H9 (cell line): ENCODE data around the gene MAPK1IP1L. TPM values are rescaled to one million over a fixed set of nuclear protein-coding genes. Genes with fewer than 3 reads are reported as not detected.

Source experiments
- DNase-seq: peaks from one replicate; pipeline ENCODE4 v3.0.0-alpha.2; 2017
- H2AFZ ChIP-seq: one replicate; pipeline ENCODE4 v1.6.1; 2013; ENCODE audit warnings: mild to moderate bottlenecking, low read length, control low read depth, moderate library complexity
- H2AK5ac ChIP-seq: 2 replicates; pipeline ENCODE4 v1.6.1; 2013; ENCODE audit warnings: low read length, control low read depth, mixed read lengths; ENCODE audit not compliant: insufficient read length
- H2BK120ac ChIP-seq: one replicate; pipeline ENCODE4 v1.6.1; 2013; ENCODE audit warnings: low read depth, mild to moderate bottlenecking, low read length, control low read depth, inconsistent platforms; ENCODE audit not compliant: poor library complexity, severe bottlenecking
- H2BK12ac ChIP-seq: 2 replicates; pipeline ENCODE4 v1.6.1; 2013; ENCODE audit warnings: low read length, control low read depth, mixed read lengths, low read depth; ENCODE audit not compliant: insufficient read length
- H2BK15ac ChIP-seq: 2 replicates; pipeline ENCODE4 v1.6.1; 2013; ENCODE audit warnings: low read depth, low read length, control low read depth
- H2BK20ac ChIP-seq: one replicate; pipeline ENCODE4 v1.6.1; 2013; ENCODE audit warnings: low read depth, mild to moderate bottlenecking, low read length, control low read depth, inconsistent platforms; ENCODE audit not compliant: poor library complexity, severe bottlenecking
- H2BK5ac ChIP-seq: 2 replicates; pipeline ENCODE4 v1.6.1; 2013; ENCODE audit warnings: low read length, control low read depth, mixed read lengths; ENCODE audit not compliant: insufficient read length
- H3K14ac ChIP-seq: 2 replicates; pipeline ENCODE4 v1.6.1; 2013; ENCODE audit warnings: low read length, control low read depth; ENCODE audit not compliant: insufficient read depth
- H3K18ac ChIP-seq: 2 replicates; pipeline ENCODE4 v1.6.1; 2013; ENCODE audit warnings: low read depth, mild to moderate bottlenecking, mixed read lengths, low read length, control low read depth; ENCODE audit not compliant: insufficient read length
- H3K23ac ChIP-seq: 2 replicates; pipeline ENCODE4 v1.6.1; 2013; ENCODE audit warnings: low read length, control low read depth, mixed read lengths, low read depth; ENCODE audit not compliant: insufficient read length
- H3K23me2 ChIP-seq: 2 replicates; pipeline ENCODE4 v1.6.1; 2013; ENCODE audit warnings: low read depth, mild to moderate bottlenecking, mixed read lengths, low read length, control low read depth; ENCODE audit not compliant: insufficient read length, poor library complexity, severe bottlenecking
- H3K27ac ChIP-seq: 2 replicates; pipeline ENCODE4 v1.5.1; 2013; ENCODE audit warnings: low read length, control low read depth, mixed read lengths, low read depth; ENCODE audit not compliant: insufficient read length
- H3K27me3 ChIP-seq: 2 replicates; pipeline ENCODE4 v1.6.1; 2013; ENCODE audit warnings: low read length, control low read depth, inconsistent platforms; ENCODE audit not compliant: insufficient read depth
- H3K4ac ChIP-seq: 2 replicates; pipeline ENCODE4 v1.6.1; 2013; ENCODE audit warnings: low read depth, mild to moderate bottlenecking, control low read depth, inconsistent platforms, low read length, moderate library complexity
- H3K4me1 ChIP-seq: 2 replicates; pipeline ENCODE4 v1.6.1; 2013; ENCODE audit warnings: low read length, control low read depth, inconsistent platforms; ENCODE audit not compliant: insufficient read depth
- H3K4me2 ChIP-seq: 2 replicates; pipeline ENCODE4 v1.6.1; 2013; ENCODE audit warnings: low read length, control low read depth, mixed read lengths; ENCODE audit not compliant: insufficient read length, insufficient read depth
- H3K56ac ChIP-seq: 2 replicates; pipeline ENCODE4 v1.6.1; 2013; ENCODE audit warnings: low read depth, mild to moderate bottlenecking, mixed read lengths, low read length, control low read depth; ENCODE audit not compliant: insufficient read length
- H3K79me1 ChIP-seq: 2 replicates; pipeline ENCODE4 v1.6.1; 2013; ENCODE audit warnings: low read depth, mild to moderate bottlenecking, moderate library complexity, low read length, control low read depth, inconsistent platforms; ENCODE audit not compliant: insufficient read depth, poor library complexity, severe bottlenecking
- H3K79me2 ChIP-seq: 2 replicates; pipeline ENCODE4 v1.6.1; 2013; ENCODE audit warnings: low read length, control low read depth, inconsistent platforms; ENCODE audit not compliant: insufficient read depth
- H3K9ac ChIP-seq: 2 replicates; pipeline ENCODE4 v1.6.1; 2013; ENCODE audit warnings: low read length, control low read depth, mixed read lengths; ENCODE audit not compliant: insufficient read length; ENCODE audit errors: extremely low read depth
- H3K9me3 ChIP-seq: one replicate; pipeline ENCODE4 v1.6.1; 2013; ENCODE audit warnings: low read depth, low read length, inconsistent platforms; ENCODE audit not compliant: control insufficient read depth
- H3T11ph ChIP-seq: one replicate; pipeline ENCODE4 v1.6.1; 2013; ENCODE audit warnings: mild to moderate bottlenecking, low read length, control low read depth, inconsistent platforms
- H4K20me1 ChIP-seq: one replicate; pipeline ENCODE4 v1.6.1; 2013; ENCODE audit not compliant: control insufficient read depth, insufficient read length, insufficient read depth
- H4K5ac ChIP-seq: 2 replicates; pipeline ENCODE4 v1.6.1; 2013; ENCODE audit warnings: low read depth, mild to moderate bottlenecking, mixed read lengths, low read length, control low read depth; ENCODE audit not compliant: insufficient read length
- H4K8ac ChIP-seq: replicated peaks from 2 replicates; pipeline ENCODE4 v1.6.1; 2013; ENCODE audit warnings: low read length, control low read depth, mixed read lengths, low read depth; ENCODE audit not compliant: insufficient read length
- H4K91ac ChIP-seq: 2 replicates; pipeline ENCODE4 v1.6.1; 2013; ENCODE audit warnings: low read depth, mild to moderate bottlenecking, moderate library complexity, mixed read lengths, low read length, control low read depth; ENCODE audit not compliant: insufficient read length
- H3K27ac Mint-ChIP-seq, 3 experiments: 2 replicates in 2 of 3; 3 replicates in 1 of 3; pipeline ENCODE4 v1.8.0; 2020 to 2021; ENCODE audit warnings: mixed read lengths in 3 of 3, mild to moderate bottlenecking in 1 of 3, moderate library complexity in 1 of 3
- H3K27me3 Mint-ChIP-seq: 2 replicates; pipeline ENCODE4 v1.8.0; 2021; ENCODE audit warnings: low read depth, mild to moderate bottlenecking, moderate library complexity, mixed read lengths
- H3K36me3 Mint-ChIP-seq, 3 experiments: 2 replicates in 2 of 3; 3 replicates in 1 of 3; pipeline ENCODE4 v1.8.0; 2020 to 2021; ENCODE audit warnings: low read depth in 3 of 3, mixed read lengths in 3 of 3; ENCODE audit not compliant: insufficient read depth in 1 of 3
- H3K4me1 Mint-ChIP-seq, 2 experiments: 2 replicates each; pipeline ENCODE4 v1.8.0; 2020; ENCODE audit warnings: mixed read lengths in 2 of 2
- H3K4me3 Mint-ChIP-seq, 2 experiments: 2 replicates in 1 of 2; 3 replicates in 1 of 2; pipeline ENCODE4 v1.8.0; 2020 to 2021; ENCODE audit warnings: mild to moderate bottlenecking in 2 of 2, mixed read lengths in 2 of 2, moderate library complexity in 1 of 2
- H3K9me3 Mint-ChIP-seq, 2 experiments: 2 replicates in 1 of 2; 3 replicates in 1 of 2; pipeline ENCODE4 v1.8.0; 2020; ENCODE audit warnings: mild to moderate bottlenecking in 2 of 2, mixed read lengths in 2 of 2, moderate library complexity in 1 of 2
- WGBS: extraction: QIAGEN DNeasy Blood & Tissue Kit; methylation state at CpG from one replicate; pipeline ENCODE4 v1.1.7; 2013; ENCODE audit warnings: missing lambda C conversion rate, low lambda C conversion rate, mixed read lengths; ENCODE audit not compliant: insufficient read length; ENCODE audit errors: extremely low coverage; 5-methylcytosine and 5-hydroxymethylcytosine counted together
- total RNA-seq: library from RNA; stranded (reverse); gene quantifications from 2 replicates; pipeline ENCODE4 v1.2.1, GENCODE V29; 2021
- TF ChIP-seq, protein P1 (sequence below): fragments of 200-600 bp; sonication (generic); conservative IDR thresholded peaks from 3 replicates; pipeline ENCODE4 v1.8.0; 2021; ENCODE audit warnings: antibody characterized with exemption, mild to moderate bottlenecking

The MAPK1IP1L gene
- total RNA-seq, 1 experiment from 2014 or later: 133 TPM

DNA sequence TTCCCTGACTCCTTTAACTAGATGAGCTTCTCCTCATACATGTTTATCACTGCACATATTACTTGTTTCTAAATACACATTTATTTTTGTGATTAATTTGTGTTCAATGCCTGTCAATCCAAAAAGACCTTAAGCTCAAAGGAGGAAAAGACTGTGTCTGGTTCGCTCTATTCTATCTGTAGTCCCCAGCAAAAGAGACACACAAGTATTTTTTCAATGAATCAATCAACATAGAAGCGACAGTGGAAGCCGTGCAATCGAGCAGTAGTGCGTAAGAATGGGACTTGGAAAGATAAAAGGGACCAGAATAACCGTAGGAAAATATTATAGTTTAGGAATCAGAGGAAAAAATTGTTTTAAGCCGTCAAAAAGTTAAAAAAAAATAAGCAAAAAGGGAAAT is 25.5 kb upstream of the MAPK1IP1L start:
- Histone ChIP-seq H4K91ac (no peak overlapping the region), H2BK5ac (no peak overlapping the region), H4K20me1 (no peaks in the 10 kb centered on the region), H3T11ph (no peak overlapping the region), H3K9ac (peak overlapping the region; percentile 99), H3K18ac (no peak overlapping the region), H3K23me2 (peaks cover 13% of the 10 kb centered on the region), H3K4ac (no peak overlapping the region), H3K79me2 (peaks cover 18% of the 10 kb centered on the region; the same call in 1 of the 2 replicates), H2BK120ac (no peak overlapping the region), H2BK15ac (no peak overlapping the region), H3K14ac (peak overlapping the region; percentile 69; the same call in 1 of the 2 replicates), H3K27me3 (no peaks in the 10 kb centered on the region), H2BK12ac (no peak overlapping the region), H2AK5ac (no peak overlapping the region), H4K8ac (no peak overlapping the region), H2BK20ac (no peak overlapping the region), H4K5ac (no peak overlapping the region), H3K79me1 (no peaks in the 10 kb centered on the region), H3K56ac (no peak overlapping the region), H3K9me3 (no peaks in the 10 kb centered on the region), H3K27ac (peak overlapping the region; percentile 37), H3K4me2 (peak overlapping the region; percentile 79), H3K23ac (peak overlapping the region; percentile 25), H2AFZ (no peak overlapping the region), H3K4me1 (no peaks in the 10 kb centered on the region)
- peak overlapping the region; percentile 95 to 96 for H3K4me3 Mint-ChIP-seq
- H3K9me3 Mint-ChIP-seq: peaks cover 0 to 4% of the 10 kb centered on the region in 2 experiments; a peak in 1 of 5 replicates
- peaks cover 8 to 40% (median 36%) of the 10 kb centered on the region in 3 experiments; a peak in 6 of 7 replicates for H3K36me3 Mint-ChIP-seq
- TF ChIP-seq, protein P1, sequence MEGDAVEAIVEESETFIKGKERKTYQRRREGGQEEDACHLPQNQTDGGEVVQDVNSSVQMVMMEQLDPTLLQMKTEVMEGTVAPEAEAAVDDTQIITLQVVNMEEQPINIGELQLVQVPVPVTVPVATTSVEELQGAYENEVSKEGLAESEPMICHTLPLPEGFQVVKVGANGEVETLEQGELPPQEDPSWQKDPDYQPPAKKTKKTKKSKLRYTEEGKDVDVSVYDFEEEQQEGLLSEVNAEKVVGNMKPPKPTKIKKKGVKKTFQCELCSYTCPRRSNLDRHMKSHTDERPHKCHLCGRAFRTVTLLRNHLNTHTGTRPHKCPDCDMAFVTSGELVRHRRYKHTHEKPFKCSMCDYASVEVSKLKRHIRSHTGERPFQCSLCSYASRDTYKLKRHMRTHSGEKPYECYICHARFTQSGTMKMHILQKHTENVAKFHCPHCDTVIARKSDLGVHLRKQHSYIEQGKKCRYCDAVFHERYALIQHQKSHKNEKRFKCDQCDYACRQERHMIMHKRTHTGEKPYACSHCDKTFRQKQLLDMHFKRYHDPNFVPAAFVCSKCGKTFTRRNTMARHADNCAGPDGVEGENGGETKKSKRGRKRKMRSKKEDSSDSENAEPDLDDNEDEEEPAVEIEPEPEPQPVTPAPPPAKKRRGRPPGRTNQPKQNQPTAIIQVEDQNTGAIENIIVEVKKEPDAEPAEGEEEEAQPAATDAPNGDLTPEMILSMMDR: no peak
- peaks cover 57 to 60% of the 10 kb centered on the region in 2 experiments for H3K4me1 Mint-ChIP-seq
- no peak for DNase-seq
- WGBS: no CpG with 5 or more reads among the region's 7 CpGs
- H3K27me3 Mint-ChIP-seq: no peaks in the 10 kb centered on the region
- H3K27ac Mint-ChIP-seq: peak overlapping the region; percentile 93 to 99 (median 98)
